ENCODE data around the gene CAMK2B.

CAMK2B gene

GRCh38 chr7:44367475-44368043 is 42.2 kb upstream of the CAMK2B start:
- Histone ChIP-seq H3K27me3 (ENCODE audit: insufficient read depth, low read length, poor library complexity, severe bottlenecking) (no peaks in the 10 kb centered on the region), H3K36me3 (ENCODE audit: insufficient read depth, low read length) (no peaks in the 10 kb centered on the region), H4K20me1 (ENCODE audit: insufficient read depth, low read length, poor library complexity, severe bottlenecking) (no peaks in the 10 kb centered on the region), H3K9ac (ENCODE audit: low read depth, low read length, poor library complexity, severe bottlenecking) (no peak overlapping the region), H3K4me1 (ENCODE audit: insufficient read depth, low read length, poor library complexity, severe bottlenecking) (no peaks in the 10 kb centered on the region), H3K9me2 (replicated peaks; ENCODE audit: low read depth, low read length) (no peaks in the 10 kb centered on the region), H3K4me3 (ENCODE audit: low read length, poor library complexity, severe bottlenecking) (no peak overlapping the region), H2AFZ (ENCODE audit: low read length) (no peak overlapping the region), H3K79me2 (ENCODE audit: insufficient read depth, low read length) (no peaks in the 10 kb centered on the region), H3F3A (ENCODE audit: low read depth) (no peaks in the 10 kb centered on the region), H3K9me3 (ENCODE audit: insufficient read depth, low read depth, low read length) (no peaks in the 10 kb centered on the region), H3K4me2 (ENCODE audit: low read depth, low read length, poor library complexity, severe bottlenecking) (no peak overlapping the region)
- no peak for TF ChIP-seq EZH2phosphoT487 (IDR thresholded peaks at IDR 0.05; ENCODE audit: borderline replicate concordance)
- no peak for TF ChIP-seq CTCF (conservative IDR thresholded peaks at IDR 0.05; ENCODE audit: low read length)

DNA sequence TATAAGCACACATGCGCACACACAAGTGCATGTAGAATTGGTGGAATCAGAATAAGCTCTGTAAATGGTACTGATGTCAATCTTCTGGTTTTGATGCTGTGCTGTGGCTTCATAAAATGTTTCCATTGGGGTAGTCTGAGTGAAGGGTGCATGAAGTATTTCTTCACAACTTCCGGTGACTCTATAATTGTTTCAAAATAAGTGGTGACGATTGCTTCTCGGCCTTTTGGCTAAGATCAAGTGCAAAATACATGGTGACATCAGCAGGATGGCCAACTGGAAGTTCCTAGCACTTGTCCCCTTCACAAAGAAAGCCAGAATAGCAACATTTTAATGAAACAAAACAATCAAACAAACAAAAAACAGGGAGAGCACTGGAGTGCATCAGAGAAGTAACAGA is 41.6 kb upstream of the CAMK2B start:
- no peak for TF ChIP-seq EZH2phosphoT487 (IDR thresholded peaks at IDR 0.05; ENCODE audit: borderline replicate concordance)
- no peaks in the 10 kb centered on the region for H3F3A ChIP-seq (ENCODE audit: low read depth)
- no peaks in the 10 kb centered on the region for H3K9me3 ChIP-seq (ENCODE audit: insufficient read depth, low read depth, low read length)
- no peaks in the 10 kb centered on the region for H3K9me2 ChIP-seq (replicated peaks; ENCODE audit: low read depth, low read length)
- H3K9ac ChIP-seq (ENCODE audit: low read depth, low read length, poor library complexity, severe bottlenecking), result no peak overlapping the region
- no peaks in the 10 kb centered on the region for H3K4me1 ChIP-seq (ENCODE audit: insufficient read depth, low read length, poor library complexity, severe bottlenecking)
- H3K79me2 ChIP-seq (ENCODE audit: insufficient read depth, low read length), result no peaks in the 10 kb centered on the region
- no peaks in the 10 kb centered on the region for H3K27me3 ChIP-seq (ENCODE audit: insufficient read depth, low read length, poor library complexity, severe bottlenecking)
- H4K20me1 ChIP-seq (ENCODE audit: insufficient read depth, low read length, poor library complexity, severe bottlenecking), result no peaks in the 10 kb centered on the region
- H3K4me3 ChIP-seq (ENCODE audit: low read length, poor library complexity, severe bottlenecking), result no peak overlapping the region
- no peak overlapping the region for H3K4me2 ChIP-seq (ENCODE audit: low read depth, low read length, poor library complexity, severe bottlenecking)
- H2AFZ ChIP-seq (ENCODE audit: low read length), result no peak overlapping the region
- no peaks in the 10 kb centered on the region for H3K36me3 ChIP-seq (ENCODE audit: insufficient read depth, low read length)

- H3F3A ChIP-seq (ENCODE audit: low read depth), result no peaks in the 10 kb centered on the region
- no peak overlapping the region for H2AFZ ChIP-seq (ENCODE audit: low read length)
- H3K27me3 ChIP-seq (ENCODE audit: insufficient read depth, low read length, poor library complexity, severe bottlenecking), result no peaks in the 10 kb centered on the region
- H4K20me1 ChIP-seq (ENCODE audit: insufficient read depth, low read length, poor library complexity, severe bottlenecking), result no peaks in the 10 kb centered on the region
- peaks cover 4% of the 10 kb centered on the region; the same call in 1 of the 2 replicates for H3K9me3 ChIP-seq (ENCODE audit: insufficient read depth, low read depth, low read length)
- no peak overlapping the region for H3K9ac ChIP-seq (ENCODE audit: low read depth, low read length, poor library complexity, severe bottlenecking)
- H3K4me3 ChIP-seq (ENCODE audit: low read length, poor library complexity, severe bottlenecking), result no peak overlapping the region
- no peak overlapping the region for H3K4me2 ChIP-seq (ENCODE audit: low read depth, low read length, poor library complexity, severe bottlenecking)
- TF ChIP-seq EZH2phosphoT487 (IDR thresholded peaks at IDR 0.05; ENCODE audit: borderline replicate concordance) (no peak), CTCF (conservative IDR thresholded peaks at IDR 0.05; ENCODE audit: low read length) (no peak)
- no peaks in the 10 kb centered on the region for H3K36me3 ChIP-seq (ENCODE audit: insufficient read depth, low read length)
- H3K4me1 ChIP-seq (ENCODE audit: insufficient read depth, low read length, poor library complexity, severe bottlenecking), result no peaks in the 10 kb centered on the region
- no peaks in the 10 kb centered on the region for H3K79me2 ChIP-seq (ENCODE audit: insufficient read depth, low read length)
- no peaks in the 10 kb centered on the region for H3K9me2 ChIP-seq (replicated peaks; ENCODE audit: low read depth, low read length)
These were observed 28.3 kb upstream of the CAMK2B start for GRCh38 chr7:44353668-44354067.

Data from Loucy (cell line).